ENCODE measurements around the gene RAB17. TPM values are rescaled to one million over a fixed set of nuclear protein-coding genes. Genes with fewer than 3 reads are reported as not detected.

The RAB17 gene
- total RNA-seq, 1 experiment from 2014 or later: 86.3 TPM

DNA sequence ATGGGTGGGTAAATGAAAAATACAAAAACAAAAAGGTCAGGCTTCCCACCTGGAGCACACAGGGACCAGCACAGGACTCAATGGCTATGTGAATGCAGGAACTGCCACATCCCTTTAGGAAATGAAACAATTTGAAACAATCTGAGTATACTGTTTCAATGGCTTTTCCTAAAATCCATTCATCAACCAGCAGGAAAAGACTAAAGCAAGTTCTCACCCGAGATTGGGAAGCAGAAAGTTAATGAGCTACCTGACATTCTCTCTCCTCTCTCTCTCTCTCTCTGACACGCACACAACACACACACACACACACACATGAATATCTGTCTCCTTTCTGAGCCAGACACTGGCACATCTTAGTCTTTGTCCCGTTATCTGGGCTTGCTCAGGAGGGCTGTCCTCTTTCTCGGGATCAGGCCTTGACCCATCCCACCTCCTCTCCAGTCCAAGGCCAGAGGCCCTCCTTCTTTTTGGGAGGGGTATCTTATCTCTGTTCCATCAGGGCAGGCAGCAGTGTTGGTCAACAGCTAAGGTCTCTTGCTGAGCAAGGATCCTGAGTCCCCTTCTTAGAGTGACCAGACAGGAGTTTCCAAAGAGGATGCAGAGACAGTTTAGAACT lies 25.2 kb upstream of the RAB17 start:
- Histone ChIP-seq H3K9me2 (ENCODE audit: insufficient read depth) (no peaks in the 10 kb centered on the region), H3K9me3 (ENCODE audit: insufficient read depth, low read depth) (no peaks in the 10 kb centered on the region), H3K79me2 (ENCODE audit: low read depth) (no peaks in the 10 kb centered on the region), H3K27ac (no peak overlapping the region), H4K20me1 (ENCODE audit: insufficient read depth) (no peaks in the 10 kb centered on the region), H3K4me2 (no peak overlapping the region), H3K4me3 (no peak overlapping the region), H2AFZ (no peak overlapping the region), H3K4me1 (replicated peaks; ENCODE audit: insufficient read depth) (peaks cover 19% of the 10 kb centered on the region), H3F3A (ENCODE audit: insufficient read depth, low read depth) (peaks cover 20% of the 10 kb centered on the region; the same call in 1 of the 2 replicates), H3K27me3 (ENCODE audit: insufficient read depth, low read depth) (no peaks in the 10 kb centered on the region), H3K36me3 (ENCODE audit: low read depth) (no peaks in the 10 kb centered on the region)
- ChIA-PET CTCF (interaction anchor here (0.6 to 0.7 kb wide), 2 partner anchors 11 to 457 kb away, joined by 3 read pairs; no protein-coding TSS in a partner anchor), POLR2A (ENCODE audit: unreplicated experiment) (no interaction called here)
- no peak for DNase-seq
- intact Hi-C loops (cut with micrococcal nuclease; ENCODE audit: unreplicated experiment): no loop called here
- TF ChIP-seq CTCF (conservative IDR thresholded peaks at IDR 0.05) (no peak), EZH2 (IDR thresholded peaks at IDR 0.05; ENCODE audit: low read depth) (no peak)
- no TSS peak for BruUV-seq (replicated peaks)

DNA sequence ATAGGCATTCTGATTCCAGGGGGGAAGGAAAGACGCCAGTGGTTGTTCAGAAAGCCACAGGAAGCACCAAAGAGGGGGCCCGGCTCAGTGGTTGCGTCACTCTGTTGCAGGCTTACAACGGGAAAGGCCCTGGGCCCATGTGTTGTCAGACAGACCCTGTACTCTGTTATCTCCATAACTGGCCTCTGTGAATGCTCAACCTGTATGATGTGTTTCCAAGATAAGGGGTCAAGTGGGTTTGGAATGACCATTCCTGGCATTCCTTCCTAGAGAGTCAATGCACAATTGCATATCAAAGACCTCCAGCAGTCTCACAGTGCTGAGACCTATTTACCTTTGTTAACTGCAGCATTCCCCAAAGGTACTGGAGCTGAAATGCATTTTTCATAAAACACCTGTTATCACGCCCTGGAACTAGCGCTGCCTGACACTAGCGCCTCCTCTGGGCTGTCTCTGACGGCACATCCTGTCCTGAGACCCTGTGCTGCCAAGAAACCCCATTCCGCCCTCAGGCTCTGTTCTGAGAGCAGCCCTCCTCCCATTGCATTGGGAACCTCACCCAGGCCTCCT lies 23.7 kb upstream of the RAB17 start:
- Histone ChIP-seq H3K36me3 (ENCODE audit: low read depth) (no peaks in the 10 kb centered on the region), H3K9me2 (ENCODE audit: insufficient read depth) (no peaks in the 10 kb centered on the region), H3K4me3 (no peak overlapping the region), H3F3A (ENCODE audit: insufficient read depth, low read depth) (peaks cover 20% of the 10 kb centered on the region; the same call in 1 of the 2 replicates), H4K20me1 (ENCODE audit: insufficient read depth) (no peaks in the 10 kb centered on the region), H3K4me2 (peak overlapping the region; percentile 47), H3K4me1 (replicated peaks; ENCODE audit: insufficient read depth) (peaks cover 19% of the 10 kb centered on the region), H2AFZ (no peak overlapping the region), H3K27ac (peak overlapping the region; percentile 24), H3K9me3 (ENCODE audit: insufficient read depth, low read depth) (no peaks in the 10 kb centered on the region), H3K27me3 (ENCODE audit: insufficient read depth, low read depth) (no peaks in the 10 kb centered on the region), H3K79me2 (ENCODE audit: low read depth) (no peaks in the 10 kb centered on the region)
- BruUV-seq (replicated peaks): no TSS peak
- TF ChIP-seq EZH2 (IDR thresholded peaks at IDR 0.05; ENCODE audit: low read depth) (no peak), CTCF (conservative IDR thresholded peaks at IDR 0.05) (peak; percentile 76)
- ChIA-PET POLR2A (ENCODE audit: unreplicated experiment) (interaction anchor here (0.6 kb wide), 1 partner anchor 48 kb away, joined by 6 read pairs; no protein-coding TSS in a partner anchor), CTCF (interaction anchor here (0.6 to 1.4 kb wide), 3 partner anchors 43 to 114 kb away, joined by 3 to 4 read pairs (median 3); no protein-coding TSS in a partner anchor)
- peak; percentile 91 to 99 for DNase-seq
- intact Hi-C loops (cut with micrococcal nuclease; ENCODE audit: unreplicated experiment): loop anchor here (1.0 kb wide), 5 partner anchors 23 to 79 kb away; no protein-coding TSS in a partner anchor

- H3K27ac ChIP-seq: peak overlapping the region; percentile 24
- no TSS peak for BruUV-seq (replicated peaks)
- no peaks in the 10 kb centered on the region for H3K79me2 ChIP-seq (ENCODE audit: low read depth)
- peaks cover 20% of the 10 kb centered on the region; the same call in 1 of the 2 replicates for H3F3A ChIP-seq (ENCODE audit: insufficient read depth, low read depth)
- no peak overlapping the region for H2AFZ ChIP-seq
- H3K9me3 ChIP-seq (ENCODE audit: insufficient read depth, low read depth): no peaks in the 10 kb centered on the region
- H3K4me2 ChIP-seq: peak overlapping the region; percentile 47
- DNase-seq: no peak
- H4K20me1 ChIP-seq (ENCODE audit: insufficient read depth): no peaks in the 10 kb centered on the region
- no peak for TF ChIP-seq EZH2 (IDR thresholded peaks at IDR 0.05; ENCODE audit: low read depth)
- no peak for TF ChIP-seq CTCF (conservative IDR thresholded peaks at IDR 0.05)
- POLR2A ChIA-PET (ENCODE audit: unreplicated experiment): interaction anchor here (0.6 kb wide), 1 partner anchor 49 kb away, joined by 6 read pairs; no protein-coding TSS in a partner anchor
- H3K27me3 ChIP-seq (ENCODE audit: insufficient read depth, low read depth): no peaks in the 10 kb centered on the region
- no peaks in the 10 kb centered on the region for H3K36me3 ChIP-seq (ENCODE audit: low read depth)
- intact Hi-C loops (cut with micrococcal nuclease; ENCODE audit: unreplicated experiment): loop anchor here (1.0 kb wide), 5 partner anchors 22 to 80 kb away; no protein-coding TSS in a partner anchor
- CTCF ChIA-PET: interaction anchor here (0.6 to 1.4 kb wide), 3 partner anchors 42 to 115 kb away, joined by 3 to 4 read pairs (median 3); no protein-coding TSS in a partner anchor
- peaks cover 19% of the 10 kb centered on the region for H3K4me1 ChIP-seq (replicated peaks; ENCODE audit: insufficient read depth)
- H3K4me3 ChIP-seq: no peak overlapping the region
- H3K9me2 ChIP-seq (ENCODE audit: insufficient read depth): no peaks in the 10 kb centered on the region
Observed at GRCh38 chr2:237613679-237614078, 23.1 kb upstream of the RAB17 start.

Data from PC-9 (cell line).